Lower leg skin (tissue), 4 donors: Measurements from ENCODE around the gene MRPS12. TPM values are rescaled to one million over a fixed set of nuclear protein-coding genes. Genes with fewer than 3 reads are reported as not detected.

ENCODE experiments used
- DNase-seq, 2 donors: peaks; one replicate each; pipeline ENCODE4 v3.0.0-alpha.2; 2019; ENCODE audit warnings: low spot score in 2 of 2
- H3K4me3 ChIP-seq: fragments of 200-600 bp; sonication (generic); 2 replicates; pipeline ENCODE4 v1.5.1; 2017; ENCODE audit warnings: mild to moderate bottlenecking, low read depth; ENCODE audit not compliant: poor library complexity, severe bottlenecking
- POLR2A ChIP-seq, 2 donors: fragments of 450-650 bp; IDR thresholded peaks; one replicate each; pipeline ENCODE4 v1.6.1; 2016 to 2017; ENCODE audit warnings: antibody characterized with exemption in 2 of 2, mild to moderate bottlenecking in 1 of 2, moderate library complexity in 1 of 2
- whole genome bisulfite sequencing, 2 donors: methylation state at CpG; one replicate each; pipeline ENCODE4 v1.1.5; 2018; 5-methylcytosine and 5-hydroxymethylcytosine counted together
- intact Hi-C: fragments of 100-400 bp; cut with DNase I; formaldehyde crosslinking; loops from one replicate; pipeline ENCODE4 v1.15.0; 2023; ENCODE audit warnings: low total_unique reads
- total RNA-seq, 4 donors: library from RNA; depleted of rRNA; stranded (reverse); fragments of >200 nt; gene quantifications; one replicate each; pipeline ENCODE4 v1.1.0, GENCODE V29; 2016
- TF ChIP-seq, protein P1 (sequence below), 3 donors: fragments of 450-650 bp; IDR thresholded peaks; one replicate each; pipeline ENCODE4 v1.5.1; 2016; ENCODE audit warnings: antibody characterized with exemption in 3 of 3, mild to moderate bottlenecking in 3 of 3, moderate library complexity in 2 of 3

MRPS12 gene
- total RNA-seq, 4 donors from 2014 or later, result 26.8 to 31.8 (median 30.0) TPM

DNA sequence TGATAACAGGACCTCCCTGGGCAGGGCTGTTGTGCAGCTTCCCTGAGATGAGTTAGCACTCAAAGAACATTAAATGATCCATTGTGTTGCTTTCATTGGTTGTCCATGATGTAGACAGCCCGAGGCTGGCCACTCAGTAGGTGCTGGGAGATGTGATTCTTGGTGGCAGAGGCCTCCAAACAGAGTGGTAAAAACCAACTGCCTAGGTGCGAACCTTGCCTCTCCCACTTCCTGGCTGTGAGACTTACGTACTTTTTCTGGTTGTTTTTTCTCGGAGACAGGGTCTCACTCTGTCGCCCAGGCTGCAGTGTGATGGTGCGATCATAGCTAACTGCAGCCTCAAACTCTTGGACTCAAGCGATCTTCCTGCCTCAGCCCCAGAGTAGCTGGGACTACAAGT, 6.4 kb upstream of the MRPS12 start:
- WGBS, 2 donors, result 96 to 97% methylated on average over 7 of the region's 7 CpGs
- intact Hi-C loops, result loop anchor here (10.0 kb wide), 1 partner anchor 200 kb away; no protein-coding TSS in a partner anchor
- no peak for DNase-seq
- TF ChIP-seq, protein P1, sequence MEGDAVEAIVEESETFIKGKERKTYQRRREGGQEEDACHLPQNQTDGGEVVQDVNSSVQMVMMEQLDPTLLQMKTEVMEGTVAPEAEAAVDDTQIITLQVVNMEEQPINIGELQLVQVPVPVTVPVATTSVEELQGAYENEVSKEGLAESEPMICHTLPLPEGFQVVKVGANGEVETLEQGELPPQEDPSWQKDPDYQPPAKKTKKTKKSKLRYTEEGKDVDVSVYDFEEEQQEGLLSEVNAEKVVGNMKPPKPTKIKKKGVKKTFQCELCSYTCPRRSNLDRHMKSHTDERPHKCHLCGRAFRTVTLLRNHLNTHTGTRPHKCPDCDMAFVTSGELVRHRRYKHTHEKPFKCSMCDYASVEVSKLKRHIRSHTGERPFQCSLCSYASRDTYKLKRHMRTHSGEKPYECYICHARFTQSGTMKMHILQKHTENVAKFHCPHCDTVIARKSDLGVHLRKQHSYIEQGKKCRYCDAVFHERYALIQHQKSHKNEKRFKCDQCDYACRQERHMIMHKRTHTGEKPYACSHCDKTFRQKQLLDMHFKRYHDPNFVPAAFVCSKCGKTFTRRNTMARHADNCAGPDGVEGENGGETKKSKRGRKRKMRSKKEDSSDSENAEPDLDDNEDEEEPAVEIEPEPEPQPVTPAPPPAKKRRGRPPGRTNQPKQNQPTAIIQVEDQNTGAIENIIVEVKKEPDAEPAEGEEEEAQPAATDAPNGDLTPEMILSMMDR (IDR thresholded peaks at IDR 0.05), result no peak
- TF ChIP-seq POLR2A (IDR thresholded peaks at IDR 0.05), result no peak
- H3K4me3 ChIP-seq, result no peak overlapping the region

DNA sequence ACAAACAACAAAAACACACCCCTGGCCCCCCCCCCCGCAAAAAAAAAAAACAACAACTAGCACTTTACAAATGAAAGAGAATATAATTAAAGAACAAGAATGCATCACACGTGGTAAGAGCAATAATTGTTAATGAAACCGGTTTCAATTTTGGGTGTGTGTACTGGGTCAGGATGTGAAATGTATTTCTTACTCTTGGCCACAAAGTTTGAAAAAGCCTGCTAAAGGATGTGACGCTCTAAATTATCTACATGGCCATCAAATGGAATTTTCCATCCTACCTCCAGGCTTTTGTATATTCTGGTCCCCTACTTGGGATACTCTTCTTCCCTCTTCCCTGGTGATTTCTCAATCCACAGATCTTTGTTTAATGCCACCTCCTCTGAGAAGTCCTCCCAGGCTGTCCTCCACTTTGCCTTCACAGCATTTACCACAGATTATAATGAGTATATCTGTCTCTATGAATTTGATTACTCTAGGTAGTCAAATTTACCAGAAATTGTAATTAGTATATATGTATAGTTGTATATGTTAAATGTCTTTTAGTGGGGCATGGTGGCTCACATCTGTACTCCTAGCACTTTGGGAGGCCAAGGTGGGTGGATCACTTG, 2.2 kb upstream of the MRPS12 start:
- intact Hi-C loops, result loop anchor here (10.0 kb wide), 1 partner anchor 204 kb away; no protein-coding TSS in a partner anchor
- H3K4me3 ChIP-seq, result no peak overlapping the region
- no peak for TF ChIP-seq POLR2A (IDR thresholded peaks at IDR 0.05)
- TF ChIP-seq, protein P1 (IDR thresholded peaks at IDR 0.05), result no peak
- WGBS, 2 donors, result 70 to 77% methylated on average over 4 of the region's 4 CpGs
- no peak for DNase-seq

DNA sequence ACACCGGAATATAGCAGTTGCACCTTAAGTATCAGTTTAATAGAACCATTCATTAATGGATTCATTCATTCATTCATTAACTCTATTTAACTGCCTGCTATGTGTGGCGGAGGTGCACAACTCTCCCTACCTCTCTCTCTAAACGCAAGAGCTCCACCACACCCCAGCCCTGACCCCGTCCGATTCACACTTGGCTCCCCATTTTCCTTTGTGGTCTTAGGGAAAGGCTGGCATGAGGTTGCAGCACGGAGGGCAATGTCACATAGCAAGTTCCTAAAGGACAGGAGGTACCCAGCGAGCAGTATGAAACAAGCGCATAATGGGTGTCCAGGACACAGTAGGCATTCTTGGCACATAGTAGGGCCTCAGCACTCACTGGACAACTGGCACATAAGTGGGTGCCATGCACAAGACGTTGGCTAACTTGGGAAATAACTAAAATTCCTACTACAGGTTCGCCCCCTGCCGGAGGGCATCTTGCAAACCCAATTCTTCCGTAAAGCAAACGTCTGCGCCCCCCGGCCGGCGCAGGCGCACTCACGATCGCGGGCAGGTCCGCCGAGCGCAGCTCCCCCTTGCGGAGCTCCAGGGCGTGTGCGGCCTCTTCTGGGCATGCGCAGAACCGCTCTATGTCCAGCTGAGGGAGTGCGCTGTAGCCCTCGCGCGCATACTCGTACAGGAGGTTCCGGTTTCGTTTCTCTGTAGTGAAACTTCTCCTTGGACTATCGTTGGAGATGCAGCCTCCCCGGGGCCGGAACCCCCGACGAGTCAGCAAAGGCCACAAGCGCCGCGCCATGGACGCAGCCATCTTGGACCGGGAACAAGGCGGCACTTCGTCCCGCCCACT, 592 bp upstream of the MRPS12 start, which contains the start of gene SARS2:
Gene SARS2 (minus strand): TSS at position 835 of the 847 bp plus-strand sequence. CDS start 27 bp downstream, at position 808.
- DNase-seq, result peak; percentile 88 to 98
- intact Hi-C loops, result loop anchor here (10.0 kb wide), 1 partner anchor 205 kb away; no protein-coding TSS in a partner anchor
- TF ChIP-seq, protein P1 (IDR thresholded peaks at IDR 0.05), result peak in 1 of 3 donors; percentile 96
- no peak for TF ChIP-seq POLR2A (IDR thresholded peaks at IDR 0.05)
- peak within 1 kb of the TSS; percentile 66 for H3K4me3 ChIP-seq
- WGBS, 2 donors, result 2% methylated on average over 41 to 49 of the region's 49 CpGs

DNA sequence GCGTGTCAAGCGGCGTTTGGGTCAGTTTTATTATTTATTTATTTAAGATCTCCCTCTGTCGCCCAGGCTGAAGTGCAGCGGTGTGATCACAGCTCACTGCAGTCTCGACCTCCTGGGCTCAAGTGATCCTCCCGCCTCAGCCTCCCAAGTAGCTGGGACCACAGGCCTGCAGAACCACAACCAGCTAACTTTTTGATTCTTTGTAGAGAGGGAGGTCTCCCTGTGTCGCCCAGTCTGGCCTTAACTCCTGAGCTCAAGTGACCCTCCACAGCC, 713 bp downstream of the MRPS12 start:
- peak overlapping the region; percentile 66 for H3K4me3 ChIP-seq
- 31 to 33% methylated on average over 8 of the region's 8 CpGs for WGBS, 2 donors
- no peak for DNase-seq
- intact Hi-C loops, result no loop called here
- TF ChIP-seq, protein P1 (IDR thresholded peaks at IDR 0.05), result no peak
- no peak for TF ChIP-seq POLR2A (IDR thresholded peaks at IDR 0.05)

DNA sequence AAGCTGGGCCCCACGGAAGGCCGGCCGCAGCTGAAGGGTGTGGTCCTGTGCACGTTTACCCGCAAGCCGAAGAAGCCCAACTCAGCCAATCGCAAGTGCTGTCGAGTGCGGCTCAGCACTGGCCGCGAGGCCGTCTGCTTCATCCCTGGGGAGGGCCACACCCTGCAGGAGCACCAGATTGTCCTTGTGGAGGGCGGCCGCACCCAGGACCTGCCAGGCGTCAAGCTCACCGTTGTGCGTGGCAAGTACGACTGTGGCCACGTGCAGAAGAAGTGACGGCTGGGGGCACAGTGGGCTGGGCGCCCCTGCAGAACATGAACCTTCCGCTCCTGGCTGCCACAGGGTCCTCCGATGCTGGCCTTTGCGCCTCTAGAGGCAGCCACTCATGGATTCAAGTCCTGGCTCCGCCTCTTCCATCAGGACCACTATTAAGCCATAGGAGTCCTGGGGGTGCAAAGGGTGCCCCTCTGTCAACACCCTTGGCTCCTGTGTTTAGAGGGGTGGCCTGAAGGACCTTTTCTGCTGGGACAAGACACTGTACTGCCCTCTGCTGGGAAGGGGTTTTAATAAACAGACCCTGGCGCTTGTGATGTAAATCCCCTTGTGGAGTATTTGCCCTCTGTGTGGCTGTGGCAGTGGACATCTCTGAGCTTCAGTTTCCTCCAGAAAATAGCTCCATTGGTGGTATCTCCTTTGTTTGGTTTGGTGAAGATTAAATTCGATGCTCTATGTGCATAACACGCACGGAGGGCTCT, 1.9 kb downstream of the MRPS12 start:
- DNase-seq, result no peak
- intact Hi-C loops, result no loop called here
- WGBS, 2 donors, result 86 to 88% methylated on average over 29 of the region's 29 CpGs
- no peak overlapping the region for H3K4me3 ChIP-seq
- TF ChIP-seq, protein P1 (IDR thresholded peaks at IDR 0.05), result no peak
- no peak for TF ChIP-seq POLR2A (IDR thresholded peaks at IDR 0.05)
